ENCODE results near the gene SYTL4.

DNA sequence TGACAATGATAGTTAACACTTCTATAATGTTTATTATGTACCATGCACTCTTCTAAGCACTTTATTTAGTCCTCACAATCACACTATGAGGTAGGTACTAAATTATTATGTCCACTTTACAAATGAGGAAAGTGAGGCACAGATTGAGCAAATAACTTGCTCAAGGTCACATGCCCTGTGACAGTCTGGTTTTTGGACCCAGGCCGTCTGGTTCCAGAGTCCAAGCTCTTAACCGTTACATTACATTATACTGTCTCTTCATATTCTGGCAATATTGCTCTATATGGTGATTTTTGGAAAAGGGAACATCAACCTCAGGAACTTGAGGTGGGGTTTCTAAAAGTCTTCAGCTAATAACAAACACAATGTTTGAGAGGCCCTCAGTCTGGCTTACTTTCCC, 12.8 kb downstream of the SYTL4 start:
- TF ChIP-seq EP300 (IDR thresholded peaks at IDR 0.05): no peak
- TF ChIP-seq, protein P1, sequence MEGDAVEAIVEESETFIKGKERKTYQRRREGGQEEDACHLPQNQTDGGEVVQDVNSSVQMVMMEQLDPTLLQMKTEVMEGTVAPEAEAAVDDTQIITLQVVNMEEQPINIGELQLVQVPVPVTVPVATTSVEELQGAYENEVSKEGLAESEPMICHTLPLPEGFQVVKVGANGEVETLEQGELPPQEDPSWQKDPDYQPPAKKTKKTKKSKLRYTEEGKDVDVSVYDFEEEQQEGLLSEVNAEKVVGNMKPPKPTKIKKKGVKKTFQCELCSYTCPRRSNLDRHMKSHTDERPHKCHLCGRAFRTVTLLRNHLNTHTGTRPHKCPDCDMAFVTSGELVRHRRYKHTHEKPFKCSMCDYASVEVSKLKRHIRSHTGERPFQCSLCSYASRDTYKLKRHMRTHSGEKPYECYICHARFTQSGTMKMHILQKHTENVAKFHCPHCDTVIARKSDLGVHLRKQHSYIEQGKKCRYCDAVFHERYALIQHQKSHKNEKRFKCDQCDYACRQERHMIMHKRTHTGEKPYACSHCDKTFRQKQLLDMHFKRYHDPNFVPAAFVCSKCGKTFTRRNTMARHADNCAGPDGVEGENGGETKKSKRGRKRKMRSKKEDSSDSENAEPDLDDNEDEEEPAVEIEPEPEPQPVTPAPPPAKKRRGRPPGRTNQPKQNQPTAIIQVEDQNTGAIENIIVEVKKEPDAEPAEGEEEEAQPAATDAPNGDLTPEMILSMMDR (IDR thresholded peaks at IDR 0.05): no peak
